ENCODE data around the gene SCAP. TPM values are rescaled to one million over a fixed set of nuclear protein-coding genes. Genes with fewer than 3 reads are reported as not detected.

The SCAP gene
- total RNA-seq, 1 experiment from 2014 or later: 67.6 TPM

- ChIA-PET POLR2A (no interaction called here), RAD21 (ENCODE audit: low non-redundant PET in 1 of 2, low total read pairs in 2 of 2, uncharacterized antibody in 2 of 2, unreplicated experiment in 2 of 2) (no interaction called here), CTCF (no interaction called here)
- Histone ChIP-seq H3K9me2 (ENCODE audit: insufficient read depth) (no peaks in the 10 kb centered on the region), H3K9me3 (ENCODE audit: control insufficient read depth in 1 of 2, insufficient read depth in 1 of 2, low read depth in 1 of 2, low read length in 2 of 2) (no peaks in the 10 kb centered on the region), H3K9ac (ENCODE audit: low read length) (no peak overlapping the region), H3K36me3 (ENCODE audit: control insufficient read depth in 1 of 2, insufficient read depth in 2 of 2, low read length in 2 of 2) (no peaks in the 10 kb centered on the region; a peak in 1 of 4 replicates), H3K27ac (ENCODE audit: low read depth, low read length) (no peak overlapping the region), H2AFZ (ENCODE audit: low read depth, low read length, poor library complexity, severe bottlenecking) (no peak overlapping the region), H3K4me1 (ENCODE audit: control insufficient read depth in 1 of 2, insufficient read depth in 2 of 2, low read length in 2 of 2) (peaks cover 0 to 11% of the 10 kb centered on the region in 2 experiments; a peak in 1 of 4 replicates), H3K4me2 (ENCODE audit: low read length) (no peak overlapping the region), H3K79me2 (ENCODE audit: insufficient read depth, low read length) (peaks cover 85% of the 10 kb centered on the region), H4K20me1 (ENCODE audit: insufficient read depth) (no peaks in the 10 kb centered on the region), H3K4me3 (replicated peaks in 1 of 2; ENCODE audit: low read depth in 1 of 2, low read length in 2 of 2) (no peak overlapping the region), H3K27me3 (ENCODE audit: insufficient read depth, low read length) (no peaks in the 10 kb centered on the region)
- intact Hi-C loops (cut with micrococcal nuclease): no loop called here
- DNase-seq (ENCODE audit: low read depth, low spot score) (no peak), ATAC-seq (no peak)
- no TSS peak for BruUV-seq (replicated peaks)
- TF ChIP-seq ATF3 (IDR thresholded peaks at IDR 0.05) (no peak), EGR1 (IDR thresholded peaks at IDR 0.05; ENCODE audit: low read depth) (no peak), ZBTB33 (IDR thresholded peaks at IDR 0.05; ENCODE audit: extremely low read depth, insufficient replicate concordance, low read length) (no peak), SRF (IDR thresholded peaks at IDR 0.05; ENCODE audit: low read depth) (no peak), EZH2phosphoT487 (IDR thresholded peaks at IDR 0.05; ENCODE audit: borderline replicate concordance) (no peak), JUND (IDR thresholded peaks at IDR 0.05) (no peak), MAX (IDR thresholded peaks at IDR 0.05) (no peak), SP1 (IDR thresholded peaks at IDR 0.05; ENCODE audit: low read depth) (no peak), CBX3 (IDR thresholded peaks at IDR 0.05; ENCODE audit: low read depth) (no peak), YY1 (IDR thresholded peaks at IDR 0.05; ENCODE audit: extremely low read depth, insufficient replicate concordance, low read depth, low read length) (no peak), CTCF (IDR thresholded peaks at IDR 0.05 in 2 of 3, conservative IDR thresholded peaks at IDR 0.05 in 1 of 3; ENCODE audit: borderline replicate concordance in 1 of 3, insufficient read depth in 1 of 3, low read depth in 2 of 3, low read length in 2 of 3) (no peak), RAD21 (IDR thresholded peaks at IDR 0.05; ENCODE audit: low read depth) (no peak), SIN3A (IDR thresholded peaks at IDR 0.05; ENCODE audit: low read depth) (no peak), ELF1 (IDR thresholded peaks at IDR 0.05; ENCODE audit: borderline replicate concordance, low read depth) (no peak), POLR2A (IDR thresholded peaks at IDR 0.05; ENCODE audit: borderline replicate concordance, extremely low read depth, insufficient read depth, insufficient read length) (no peak)
Measured at GRCh38 chr3:47385007-47385406, 90.7 kb downstream of the SCAP start.

Measured in HCT116 (cell line).